Measurements from ENCODE around the gene INPP5A.
"Not testable (repeated sequence)": the region's sequence is repeated elsewhere in the genome, so short reads cannot be mapped to it uniquely, and the experiment has no call there.

The INPP5A gene

DNA sequence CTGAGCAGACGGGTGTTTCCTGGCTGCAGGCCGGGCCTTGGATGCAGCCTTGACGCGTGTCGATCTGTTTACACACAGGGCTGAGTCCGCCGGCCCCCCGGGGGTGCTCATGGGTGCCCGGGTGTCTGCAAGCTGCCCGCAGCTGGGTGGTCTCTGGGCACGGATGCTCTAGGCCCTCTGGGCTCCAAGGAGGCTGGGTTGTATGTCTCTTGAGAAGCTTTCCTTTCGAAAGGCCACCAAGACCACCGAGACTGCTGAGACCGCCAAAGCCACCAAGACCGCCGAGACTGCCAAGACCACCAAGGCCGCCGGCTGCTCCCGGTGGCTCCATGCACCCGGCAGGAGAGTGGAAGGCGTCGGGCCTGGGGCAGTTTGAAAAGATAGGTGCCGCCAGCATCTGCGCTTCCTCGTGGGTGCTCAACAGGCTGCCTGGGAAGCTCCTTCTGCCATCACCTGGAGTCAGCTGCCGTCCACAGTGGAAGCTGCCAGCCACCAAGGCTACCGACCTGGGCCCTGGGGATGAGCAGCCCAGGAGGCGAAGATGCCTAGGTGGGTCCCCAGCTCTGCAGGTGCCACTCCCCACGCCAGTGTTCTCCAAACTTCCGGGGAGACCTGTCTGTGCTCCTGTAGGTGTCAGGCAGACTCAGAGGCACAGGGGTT is 121.1 kb downstream of the INPP5A start:
- DNase-seq (ENCODE audit: low read depth, low spot score), result no peak

- no peak for DNase-seq (ENCODE audit: low read depth, low spot score)
Measured at GRCh38 chr10:132659206-132660091, 121.9 kb downstream of the INPP5A start.

- no peak for DNase-seq (ENCODE audit: low read depth, low spot score)
Measured at GRCh38 chr10:132660385-132660784, 122.8 kb downstream of the INPP5A start.

GRCh38 chr10:132662186-132662920 is 124.8 kb downstream of the INPP5A start:
- no peak for DNase-seq (ENCODE audit: low read depth, low spot score)

GRCh38 chr10:132663666-132664365 is 126.2 kb downstream of the INPP5A start:
- DNase-seq (ENCODE audit: low read depth, low spot score), result no peak

GRCh38 chr10:132664407-132664806 is 126.8 kb downstream of the INPP5A start:
- no peak for DNase-seq (ENCODE audit: low read depth, low spot score)

DNA sequence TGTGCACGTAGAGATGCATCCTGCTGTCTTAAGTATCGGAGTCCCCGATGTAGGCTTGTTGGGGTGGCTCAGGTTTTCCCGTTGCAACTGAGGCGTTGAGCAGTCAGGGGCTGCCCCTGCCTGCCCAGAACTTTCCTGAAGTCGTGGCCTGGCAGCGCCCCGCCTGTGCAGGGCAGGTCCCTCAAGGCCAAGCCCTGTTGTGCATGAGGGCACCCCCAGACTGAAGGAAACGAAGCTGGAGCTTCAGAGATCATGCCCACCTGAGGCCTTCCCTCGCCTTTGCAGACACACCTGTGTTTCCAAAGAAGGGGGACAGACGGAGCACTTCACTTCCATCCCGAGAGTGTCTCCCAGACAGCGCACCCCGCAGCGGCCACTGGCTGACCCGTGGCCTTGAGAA is 127.3 kb downstream of the INPP5A start:
- no peak for DNase-seq (ENCODE audit: low read depth, low spot score)

DNA sequence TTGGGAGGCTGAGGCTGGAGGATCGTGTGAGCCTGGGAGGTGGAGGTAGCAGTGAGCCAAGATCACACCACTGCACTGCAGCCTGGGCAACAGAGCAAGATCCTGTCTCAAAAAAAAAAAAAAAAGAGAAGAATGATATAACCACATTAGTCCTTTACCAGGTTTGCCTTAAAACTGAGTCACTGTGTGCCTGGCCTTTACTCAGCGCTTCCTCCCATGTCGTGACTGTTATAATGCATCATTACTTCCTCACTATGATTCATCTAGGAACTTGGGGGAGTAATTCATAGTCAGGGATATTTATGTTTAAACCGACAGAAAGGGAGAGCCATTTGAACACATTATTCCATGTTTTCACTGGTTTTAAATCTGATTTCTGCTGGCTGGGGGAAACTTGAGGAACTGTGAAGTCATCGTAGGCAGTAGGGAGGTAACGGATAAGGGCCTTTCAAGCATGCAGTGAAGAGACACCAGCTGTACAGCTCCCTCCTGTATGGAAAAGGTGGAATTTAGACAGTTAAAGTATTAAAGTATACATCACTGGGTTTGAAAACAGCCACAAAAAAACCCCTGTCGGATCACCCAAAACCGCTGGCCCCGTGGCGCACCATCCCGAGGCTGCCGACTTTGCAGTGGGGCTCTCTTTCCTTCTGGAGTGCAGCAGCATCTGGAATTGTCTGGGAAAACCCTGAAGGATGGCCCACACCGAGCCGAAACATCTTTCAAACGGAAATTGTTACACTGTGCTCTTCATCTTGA is 128.5 kb downstream of the INPP5A start:
- DNase-seq (ENCODE audit: low read depth, low spot score), result no peak

DNA sequence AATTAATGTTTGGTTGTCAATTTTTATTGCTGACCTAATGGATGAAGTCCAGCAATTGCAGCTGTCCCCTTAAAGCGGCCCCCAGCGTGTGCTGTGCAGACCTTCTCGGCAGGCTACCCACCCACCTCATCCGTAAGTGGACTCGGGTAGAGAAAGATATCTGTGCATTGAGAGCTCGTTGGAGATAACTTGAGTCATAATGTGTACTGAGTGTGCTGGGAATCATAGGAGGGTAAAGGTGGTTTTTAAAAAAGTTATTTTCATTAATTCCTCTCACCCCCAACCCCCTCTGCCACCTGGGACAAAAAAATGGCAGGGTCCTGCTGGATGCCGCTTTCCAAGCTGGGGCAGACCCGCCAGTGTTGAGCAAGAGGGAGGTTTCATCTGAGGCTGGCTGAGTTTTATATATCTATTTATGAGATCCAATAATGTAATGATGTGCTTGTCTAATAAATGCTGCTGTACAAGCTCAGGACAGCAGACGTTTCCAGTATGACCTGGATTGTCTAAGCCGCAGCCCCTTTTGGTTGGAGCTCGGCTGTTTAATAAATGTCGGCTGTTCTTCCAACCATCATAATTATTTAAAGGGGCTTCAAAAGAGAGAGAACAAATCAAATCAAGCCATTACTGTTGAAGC is 129.2 kb downstream of the INPP5A start:
- DNase-seq (ENCODE audit: low read depth, low spot score), result no peak

DNA sequence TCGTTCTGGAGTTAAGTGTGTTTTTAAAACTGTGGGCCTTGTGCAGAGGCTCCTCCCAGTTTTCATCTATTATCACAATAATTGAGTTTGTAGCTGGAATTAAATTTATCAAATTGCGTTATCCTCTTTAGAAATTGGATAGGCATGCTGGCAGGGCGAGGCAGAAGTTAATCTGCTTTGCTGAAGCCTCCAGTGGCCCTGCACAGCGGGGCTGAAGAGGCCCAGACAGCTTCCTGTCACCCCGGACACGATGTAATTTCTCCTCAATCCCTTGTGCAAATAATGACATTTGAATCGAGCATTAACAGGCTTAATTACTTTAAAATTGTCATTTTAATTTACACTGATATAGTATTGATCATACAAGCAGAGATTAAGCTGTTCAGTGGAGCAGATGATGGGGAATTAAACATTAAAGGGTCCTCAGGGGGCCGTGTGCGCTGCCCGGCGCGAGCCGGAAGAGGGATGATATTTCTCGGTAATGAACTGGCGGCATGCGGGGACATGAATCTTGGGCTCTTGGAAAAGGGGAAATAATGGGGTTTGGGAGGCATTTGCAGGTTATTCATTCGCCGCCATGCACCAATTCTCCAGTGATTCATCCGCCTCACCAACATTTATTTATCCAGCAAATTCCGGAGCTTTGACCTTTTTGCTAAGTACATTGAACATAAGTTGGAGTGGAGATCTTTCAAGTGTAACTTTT is 129.9 kb downstream of the INPP5A start:
- DNase-seq (ENCODE audit: low read depth, low spot score), result no peak

GRCh38 chr10:132668048-132668394 is 130.4 kb downstream of the INPP5A start:
- DNase-seq (ENCODE audit: low read depth, low spot score), result no peak

DNA sequence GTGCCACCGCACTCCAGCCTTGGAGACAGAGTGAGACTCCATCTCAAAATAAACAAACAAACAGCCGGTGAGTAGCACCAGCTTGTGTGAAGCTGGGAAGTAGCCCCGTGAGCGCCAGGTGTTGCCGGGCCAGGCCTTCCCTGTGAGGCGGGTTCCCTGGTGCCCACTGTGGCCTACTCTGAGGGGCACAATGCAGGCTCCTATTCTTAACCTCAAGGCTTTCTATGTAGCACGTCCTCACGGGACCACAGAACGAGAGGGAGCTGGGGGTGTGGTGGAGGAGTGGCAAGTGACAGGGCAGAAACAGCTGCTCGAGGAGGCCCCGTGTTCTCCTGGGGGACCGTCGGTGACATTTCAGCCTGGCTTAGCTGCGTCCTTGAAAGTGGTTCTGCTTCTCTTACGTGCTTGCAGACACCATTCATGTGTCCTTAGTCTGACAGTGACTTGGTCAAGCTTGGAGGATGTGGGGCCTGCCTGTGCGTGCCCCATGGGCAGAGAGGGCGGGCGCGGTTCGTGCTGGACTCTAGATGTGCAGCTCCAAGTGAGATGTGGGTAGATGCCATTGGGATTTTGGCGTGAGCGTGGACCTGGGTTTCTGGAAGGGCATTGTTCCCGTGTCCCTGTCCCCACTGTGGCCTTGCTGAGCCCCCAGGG is 131.7 kb downstream of the INPP5A start:
- DNase-seq (ENCODE audit: low read depth, low spot score), result no peak

DNA sequence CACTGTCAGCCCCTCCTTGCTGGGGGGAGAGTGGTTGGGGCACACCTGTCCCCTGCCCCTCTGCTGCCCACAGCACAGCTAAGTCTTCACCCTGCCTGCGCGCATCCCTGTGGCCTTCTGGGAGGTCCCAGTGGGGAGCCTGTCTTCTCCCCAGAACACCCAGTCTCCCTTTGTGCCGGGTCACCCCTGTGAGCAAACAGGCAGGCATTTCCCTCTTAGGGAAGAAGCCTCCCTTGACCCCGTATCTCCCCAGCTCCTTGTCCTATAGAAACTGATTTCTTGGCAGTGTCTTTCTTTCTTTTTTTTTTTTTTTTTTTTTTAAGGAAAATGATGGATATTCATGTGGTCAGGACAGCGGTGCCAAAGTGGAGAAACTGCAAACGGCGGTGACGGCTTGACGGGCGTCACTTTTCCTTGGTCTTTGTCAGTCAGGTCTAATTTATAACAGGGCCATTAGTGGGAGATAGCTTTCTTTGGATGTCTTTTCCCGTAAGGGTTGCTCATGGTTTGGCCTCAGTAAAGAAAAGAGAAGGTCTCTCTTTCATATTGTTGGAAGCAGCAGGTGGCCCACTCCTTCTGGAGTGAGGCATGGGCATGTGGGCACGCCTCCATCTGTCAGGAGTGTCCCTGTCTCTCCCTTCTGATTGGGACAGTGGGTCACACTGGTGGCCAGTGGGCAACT is 133.1 kb downstream of the INPP5A start:
- no peak for DNase-seq (ENCODE audit: low read depth, low spot score)

DNA sequence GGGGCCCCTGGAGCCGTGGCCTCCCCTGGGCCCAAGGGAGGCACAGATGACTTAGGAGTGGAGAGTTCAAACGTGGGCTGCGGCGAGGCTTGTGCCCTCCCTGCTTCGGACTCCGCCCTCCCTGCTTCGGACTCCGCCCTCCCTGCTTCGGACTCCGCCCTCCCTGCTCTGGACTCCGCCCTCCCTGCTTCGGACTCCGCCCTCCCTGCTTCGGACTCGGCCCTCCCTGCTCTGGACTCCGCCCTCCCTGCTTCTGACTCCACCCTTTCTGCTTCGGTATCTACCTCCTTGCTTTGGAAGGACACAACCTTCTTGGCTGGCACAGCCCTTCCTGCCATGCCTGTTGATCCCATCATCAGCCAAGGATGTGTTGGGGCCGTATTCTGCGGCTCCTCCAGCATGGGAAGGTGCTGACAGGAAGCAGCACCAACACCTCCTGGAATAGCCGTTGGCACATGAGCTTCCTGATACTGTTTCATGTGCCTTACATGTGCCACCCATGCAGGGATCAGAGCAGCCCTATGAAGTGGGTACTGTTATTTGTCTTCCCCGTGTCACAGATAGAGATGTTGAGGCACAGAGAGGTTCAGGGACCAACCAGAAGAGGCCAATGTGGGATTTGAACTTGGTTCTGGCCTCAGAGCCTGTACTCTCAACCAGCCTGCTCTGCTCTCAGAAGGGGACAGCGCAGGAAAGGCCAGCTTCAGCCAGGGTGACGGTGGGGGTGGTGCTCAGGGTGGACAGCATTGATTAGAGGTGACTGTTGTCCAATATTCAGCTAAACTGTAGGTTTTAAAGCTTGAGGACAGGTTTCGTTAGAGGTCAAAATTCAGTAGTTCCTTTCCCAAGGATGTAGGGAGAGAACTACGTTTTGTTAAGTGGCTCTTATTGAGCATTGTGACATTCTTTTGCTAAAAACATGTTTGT is 133.9 kb downstream of the INPP5A start:
- DNase-seq (ENCODE audit: low read depth, low spot score), result no peak

GRCh38 chr10:132673746-132674145 is 136.2 kb downstream of the INPP5A start:
- not testable (repeated sequence) for DNase-seq (ENCODE audit: low read depth, low spot score)

GRCh38 chr10:132674311-132674710 is 136.7 kb downstream of the INPP5A start:
- no peak for DNase-seq (ENCODE audit: low read depth, low spot score)

- DNase-seq (ENCODE audit: low read depth, low spot score), result no peak
Measured at GRCh38 chr10:132675031-132675740, 137.6 kb downstream of the INPP5A start.
